PC-3 (cell line): Measurements from ENCODE around the gene SULF2.

ENCODE experiments used
- CTCF ChIP-seq: fragments of 300-600 bp; sonication (generic); conservative IDR thresholded peaks from 2 replicates; pipeline ENCODE4 v1.5.1; 2017; ENCODE audit warnings: antibody characterized with exemption, low read depth, mild to moderate bottlenecking, low read length
- EZH2 ChIP-seq: fragments of 300-600 bp; sonication (generic); IDR thresholded peaks from one replicate; pipeline ENCODE4 v1.6.1; 2017; ENCODE audit warnings: antibody characterized with exemption, mild to moderate bottlenecking, low read length; ENCODE audit not compliant: unreplicated experiment
- EZH2phosphoT487 ChIP-seq: fragments of 300-600 bp; sonication (generic); IDR thresholded peaks from 2 replicates; pipeline ENCODE4 v1.6.1; 2018; ENCODE audit warnings: mild to moderate bottlenecking, antibody characterized with exemption, low read length, borderline replicate concordance

GRCh38 chr20:47609001-47609400 is 176.3 kb downstream of the SULF2 start:
- no peak for TF ChIP-seq CTCF
- no peak for TF ChIP-seq EZH2
- no peak for TF ChIP-seq EZH2phosphoT487
